Fibroblast of villous mesenchyme (primary cell): ENCODE measurements around the gene TP53. TPM values are rescaled to one million over a fixed set of nuclear protein-coding genes. Genes with fewer than 3 reads are reported as not detected.

Experiments
- DNase-seq: peaks from one replicate; pipeline ENCODE4 v3.0.0-alpha.2; 2010; ENCODE audit warnings: low read depth
- H3K4me3 ChIP-seq: 2 replicates; pipeline ENCODE4 v1.5.1; 2011; ENCODE audit warnings: low read depth, mild to moderate bottlenecking, low read length
- total RNA-seq: library from RNA; depleted of rRNA; stranded (reverse); fragments of >200 nt; gene quantifications from 2 replicates; pipeline ENCODE4 v1.2.3, GENCODE V29; 2012
- TF ChIP-seq, protein P1 (sequence below): IDR thresholded peaks from 2 replicates; pipeline ENCODE4 v1.5.1; 2012; ENCODE audit warnings: low read depth, mild to moderate bottlenecking, low read length; ENCODE audit not compliant: insufficient read depth

The TP53 gene
- total RNA-seq, 1 donor, result 79.5 TPM

DNA sequence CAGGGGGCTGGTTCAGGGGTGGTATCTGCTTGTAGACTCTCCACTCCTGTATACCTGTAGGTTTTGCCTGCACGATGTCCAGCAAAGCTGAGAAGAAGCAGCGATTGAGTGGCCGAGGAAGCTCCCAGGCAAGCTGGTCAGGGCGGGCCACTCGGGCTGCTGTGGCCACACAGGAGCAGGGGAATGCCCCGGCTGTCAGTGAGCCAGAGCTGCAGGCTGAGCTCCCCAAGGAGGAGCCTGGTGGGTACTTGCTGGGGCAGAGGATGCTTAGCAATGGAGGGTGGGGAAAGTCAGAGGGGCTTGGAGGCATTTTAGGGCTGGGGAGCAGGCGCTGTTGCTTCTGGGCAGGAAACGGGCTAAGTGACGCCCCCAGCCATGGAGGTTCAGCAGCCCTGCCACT is 32.4 kb upstream of the TP53 start:
- H3K4me3 ChIP-seq, result no peak overlapping the region
- TF ChIP-seq, protein P1, sequence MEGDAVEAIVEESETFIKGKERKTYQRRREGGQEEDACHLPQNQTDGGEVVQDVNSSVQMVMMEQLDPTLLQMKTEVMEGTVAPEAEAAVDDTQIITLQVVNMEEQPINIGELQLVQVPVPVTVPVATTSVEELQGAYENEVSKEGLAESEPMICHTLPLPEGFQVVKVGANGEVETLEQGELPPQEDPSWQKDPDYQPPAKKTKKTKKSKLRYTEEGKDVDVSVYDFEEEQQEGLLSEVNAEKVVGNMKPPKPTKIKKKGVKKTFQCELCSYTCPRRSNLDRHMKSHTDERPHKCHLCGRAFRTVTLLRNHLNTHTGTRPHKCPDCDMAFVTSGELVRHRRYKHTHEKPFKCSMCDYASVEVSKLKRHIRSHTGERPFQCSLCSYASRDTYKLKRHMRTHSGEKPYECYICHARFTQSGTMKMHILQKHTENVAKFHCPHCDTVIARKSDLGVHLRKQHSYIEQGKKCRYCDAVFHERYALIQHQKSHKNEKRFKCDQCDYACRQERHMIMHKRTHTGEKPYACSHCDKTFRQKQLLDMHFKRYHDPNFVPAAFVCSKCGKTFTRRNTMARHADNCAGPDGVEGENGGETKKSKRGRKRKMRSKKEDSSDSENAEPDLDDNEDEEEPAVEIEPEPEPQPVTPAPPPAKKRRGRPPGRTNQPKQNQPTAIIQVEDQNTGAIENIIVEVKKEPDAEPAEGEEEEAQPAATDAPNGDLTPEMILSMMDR, result no peak
- DNase-seq, result no peak

DNA sequence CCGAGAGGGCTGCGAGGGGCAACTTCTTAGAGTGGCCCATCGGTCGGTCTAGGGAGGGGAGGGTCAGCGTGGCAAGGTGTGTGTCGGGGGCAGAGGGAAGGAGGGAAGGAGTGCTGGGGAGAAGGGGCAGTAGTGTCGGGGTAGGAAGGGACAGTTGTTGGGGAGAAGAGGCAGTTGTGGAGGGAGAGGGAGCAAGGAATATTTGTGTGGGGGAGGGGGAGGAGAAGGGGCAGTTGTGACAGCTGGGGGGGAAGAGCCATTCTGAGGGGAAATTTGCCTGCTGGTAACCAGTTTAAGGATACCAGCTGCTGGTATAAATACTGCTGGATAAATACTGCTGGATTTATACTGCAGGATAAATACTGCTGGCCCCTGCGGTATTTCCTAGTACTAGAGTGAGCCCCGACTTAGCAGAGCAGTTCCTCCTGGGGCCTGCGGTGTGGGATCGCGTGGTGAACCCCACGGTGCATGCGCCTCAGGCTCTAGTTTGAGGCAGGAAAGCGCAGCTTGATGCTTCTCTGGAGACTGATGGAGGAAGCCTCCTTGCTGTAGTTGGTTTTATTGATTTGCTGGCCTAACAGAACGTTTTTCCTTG is 30.6 kb upstream of the TP53 start:
- no peak for DNase-seq
- peak overlapping the region; percentile 76 for H3K4me3 ChIP-seq
- TF ChIP-seq, protein P1, result no peak

DNA sequence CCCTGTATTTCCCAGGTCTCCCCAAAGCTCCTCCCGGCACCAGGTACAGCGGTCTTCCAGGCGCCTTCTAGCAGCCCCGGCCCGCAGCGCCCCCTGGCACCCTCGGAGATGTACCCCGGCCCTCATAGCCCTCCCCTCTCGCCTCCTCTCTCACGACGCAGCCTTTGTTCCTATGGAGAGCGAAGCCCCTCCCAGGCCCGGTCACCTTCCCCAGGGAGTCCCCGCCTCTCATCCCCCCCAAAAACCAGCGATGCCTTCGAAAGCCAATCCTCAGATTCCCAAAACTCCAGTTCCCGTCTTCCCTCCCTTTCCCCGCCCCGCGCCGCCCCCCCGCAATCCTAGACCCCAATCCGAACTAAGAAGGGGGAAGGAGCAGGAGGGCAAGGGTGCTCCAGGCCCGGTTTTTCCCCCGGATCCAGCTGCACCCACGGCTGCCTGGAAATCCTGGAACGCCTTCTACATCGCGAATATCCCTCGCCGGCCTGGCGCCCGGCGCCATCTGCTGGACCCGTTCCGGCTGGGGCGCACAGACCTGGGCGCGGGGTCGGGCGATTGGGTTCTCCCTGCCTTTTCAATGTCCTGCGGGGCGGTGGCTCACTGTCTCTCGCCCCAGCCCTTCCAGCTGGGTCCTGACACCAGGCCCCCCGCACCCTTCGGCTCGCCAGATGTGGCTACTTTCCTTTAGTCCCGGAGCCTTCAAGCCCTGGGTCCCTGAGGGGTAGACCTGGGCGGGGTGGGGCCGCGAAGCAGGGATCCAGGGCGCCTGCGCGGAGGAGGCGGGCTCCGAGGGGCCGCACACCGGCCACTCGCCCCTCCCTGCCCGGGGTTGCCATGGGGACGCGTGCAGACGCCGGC is 29.8 kb upstream of the TP53 start, which contains the start of gene DNAH2:
Gene DNAH2 (plus strand): TSS at position 844 of the 855 bp plus-strand sequence. CDS start 1,991 bp downstream, outside the sequence.
- TF ChIP-seq, protein P1, result peak; percentile 57
- peak; percentile 94 for DNase-seq
- peak within 1 kb of the TSS; percentile 76 for H3K4me3 ChIP-seq

DNA sequence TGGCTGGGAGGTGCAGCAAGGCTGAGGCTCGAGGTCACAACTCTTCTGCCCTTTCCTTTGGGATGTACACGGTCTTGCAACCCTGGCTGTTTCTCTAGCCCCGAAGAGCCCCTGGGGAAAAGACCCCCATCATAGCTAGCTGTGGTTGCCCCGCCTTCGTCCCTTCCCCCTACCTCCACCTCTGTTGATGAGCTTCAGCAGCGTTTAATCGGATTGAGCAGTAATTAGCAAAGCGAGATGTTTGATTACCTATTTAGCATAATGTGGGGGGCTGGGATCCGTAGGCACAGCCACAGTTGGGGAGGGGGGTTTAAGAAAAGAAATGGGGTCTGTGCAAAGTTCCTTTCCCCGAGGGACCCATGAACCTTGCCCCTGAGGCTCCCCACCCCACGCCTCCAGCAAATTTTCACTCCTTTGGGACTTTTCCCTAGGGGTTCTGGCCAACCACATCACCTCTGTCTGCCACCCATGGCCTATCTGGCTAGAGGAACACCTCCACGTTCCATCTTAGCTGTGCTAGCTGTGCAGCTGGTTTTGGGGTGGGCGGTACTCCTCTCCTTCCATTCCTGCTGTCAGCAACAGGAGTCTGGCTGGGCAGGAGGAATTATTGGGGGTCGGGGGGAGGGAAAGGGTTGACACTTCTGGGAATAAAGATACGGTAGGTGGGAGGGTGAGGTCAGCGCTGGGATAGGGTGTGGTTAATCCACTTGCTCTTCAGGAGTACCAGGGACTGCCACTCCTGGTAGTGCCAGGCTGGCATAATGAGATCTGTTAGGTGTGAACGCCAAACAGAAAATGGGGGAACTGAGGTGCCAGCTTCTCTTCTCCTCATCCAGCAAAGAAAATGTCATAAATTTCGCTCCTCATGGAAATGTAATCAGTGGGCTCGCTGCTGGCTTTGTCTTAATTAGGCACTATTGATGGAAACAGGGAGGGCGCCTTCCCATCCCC is 28.9 kb upstream of the TP53 start:
- no peak for DNase-seq
- TF ChIP-seq, protein P1, result no peak

DNA sequence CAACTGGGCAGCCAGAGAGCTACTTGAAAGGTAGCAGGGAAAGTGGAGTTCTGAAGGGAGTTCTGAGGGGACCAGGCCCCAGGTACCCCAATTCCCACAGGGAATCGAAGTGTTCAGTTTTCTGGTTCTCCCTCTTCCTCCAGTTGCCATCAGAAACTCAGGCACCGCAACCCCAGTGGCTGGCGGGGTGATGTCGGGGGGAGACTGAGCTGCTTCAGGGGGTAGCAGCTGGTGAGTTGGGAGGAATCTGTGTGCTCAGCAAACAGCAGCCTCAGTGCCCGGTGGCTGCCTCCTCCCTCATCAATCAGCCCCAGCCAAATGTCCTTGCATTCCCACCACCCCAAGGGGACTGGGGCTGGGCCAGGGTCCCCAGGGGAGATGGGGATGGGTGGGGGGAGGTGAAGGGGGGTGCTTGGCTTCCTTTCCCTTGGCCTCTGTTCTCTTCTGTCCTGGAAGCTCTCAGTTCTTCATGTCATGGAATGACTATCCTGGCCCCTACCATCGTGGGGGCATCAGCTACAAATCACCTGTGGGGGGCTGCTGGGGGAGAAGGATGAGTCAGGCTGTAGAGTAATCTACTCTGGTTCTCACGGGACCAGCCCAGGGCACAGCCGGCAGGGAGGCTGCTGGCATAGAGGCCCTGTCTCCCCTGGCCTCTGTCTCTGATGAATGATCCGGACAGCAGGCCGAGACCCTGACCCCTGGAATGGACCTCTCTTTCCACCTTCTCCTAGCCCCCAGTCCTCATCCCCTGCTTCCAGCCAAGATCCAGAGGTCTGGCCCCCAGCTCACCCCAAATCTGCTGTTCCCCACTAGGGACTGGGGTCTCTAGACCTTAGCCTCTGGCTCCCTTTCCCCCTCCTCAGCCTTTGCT is 27.7 kb upstream of the TP53 start:
- TF ChIP-seq, protein P1, result no peak
- no peak overlapping the region for H3K4me3 ChIP-seq
- no peak for DNase-seq

More for the DNA sequence above, 28.9 kb upstream of the TP53 start:
- H3K4me3 ChIP-seq, result peak overlapping the region; percentile 76
